HL-60 (cell line): Measurements from ENCODE around the gene PSMA3.

ENCODE experiments used
- DNase-seq, 2 experiments: peaks; one replicate each; pipeline ENCODE4 v3.0.0-alpha.2; 2010 to 2020; ENCODE audit warnings: low read depth in 1 of 2, low spot score in 1 of 2
- H3K27ac ChIP-seq: fragments of 250-450 bp; sonication (Bioruptor Pico); replicated peaks from 2 replicates; pipeline ENCODE4 v1.5.1; 2020; ENCODE audit warnings: mild to moderate bottlenecking, moderate library complexity
- H3K27me3 ChIP-seq: fragments of 250-450 bp; sonication (Bioruptor Pico); 2 replicates; pipeline ENCODE4 v1.5.1; 2021; ENCODE audit warnings: mild to moderate bottlenecking, moderate library complexity; ENCODE audit not compliant: insufficient read depth, poor library complexity, severe bottlenecking
- H3K4me3 ChIP-seq: replicated peaks from 2 replicates; pipeline ENCODE4 v1.5.1; 2011; ENCODE audit warnings: mild to moderate bottlenecking, control low read depth, low read length; ENCODE audit not compliant: insufficient read depth
- GABPA ChIP-seq: IDR thresholded peaks from 2 replicates; pipeline ENCODE4 v1.6.1; 2012; ENCODE audit warnings: low read depth
- POLR2AphosphoS5 ChIP-seq: IDR thresholded peaks from 2 replicates; pipeline ENCODE4 v1.6.1; 2012; ENCODE audit warnings: low read depth
- SPI1 ChIP-seq: IDR thresholded peaks from 2 replicates; pipeline ENCODE4 v1.6.1; 2012; ENCODE audit warnings: low read depth, mild to moderate bottlenecking, borderline replicate concordance
- long read RNA-seq: library from polyadenylated mRNA; unstranded; transcript quantifications from one replicate; pipeline ENCODE4 v2.0.0, GENCODE V29; 2020
- TF ChIP-seq, protein P1 (sequence below): IDR thresholded peaks from one replicate; pipeline ENCODE4 v1.5.1; 2011; ENCODE audit warnings: low read length, control low read depth, inconsistent platforms; ENCODE audit not compliant: insufficient read depth
- TF ChIP-seq, protein P2 (sequence below): IDR thresholded peaks from 2 replicates; pipeline ENCODE4 v1.6.1; 2012; ENCODE audit warnings: low read depth; ENCODE audit not compliant: insufficient replicate concordance

The PSMA3 gene
- long read RNA-seq, transcript PSMA3-201 (11 exons, 970 nt), result major isoform, 109 of 146 reads
- long read RNA-seq, partial matches to known transcripts, result 2 of 146 reads
- long read RNA-seq, other reads (novel, unspliced or antisense), result 32 of 146 reads

DNA sequence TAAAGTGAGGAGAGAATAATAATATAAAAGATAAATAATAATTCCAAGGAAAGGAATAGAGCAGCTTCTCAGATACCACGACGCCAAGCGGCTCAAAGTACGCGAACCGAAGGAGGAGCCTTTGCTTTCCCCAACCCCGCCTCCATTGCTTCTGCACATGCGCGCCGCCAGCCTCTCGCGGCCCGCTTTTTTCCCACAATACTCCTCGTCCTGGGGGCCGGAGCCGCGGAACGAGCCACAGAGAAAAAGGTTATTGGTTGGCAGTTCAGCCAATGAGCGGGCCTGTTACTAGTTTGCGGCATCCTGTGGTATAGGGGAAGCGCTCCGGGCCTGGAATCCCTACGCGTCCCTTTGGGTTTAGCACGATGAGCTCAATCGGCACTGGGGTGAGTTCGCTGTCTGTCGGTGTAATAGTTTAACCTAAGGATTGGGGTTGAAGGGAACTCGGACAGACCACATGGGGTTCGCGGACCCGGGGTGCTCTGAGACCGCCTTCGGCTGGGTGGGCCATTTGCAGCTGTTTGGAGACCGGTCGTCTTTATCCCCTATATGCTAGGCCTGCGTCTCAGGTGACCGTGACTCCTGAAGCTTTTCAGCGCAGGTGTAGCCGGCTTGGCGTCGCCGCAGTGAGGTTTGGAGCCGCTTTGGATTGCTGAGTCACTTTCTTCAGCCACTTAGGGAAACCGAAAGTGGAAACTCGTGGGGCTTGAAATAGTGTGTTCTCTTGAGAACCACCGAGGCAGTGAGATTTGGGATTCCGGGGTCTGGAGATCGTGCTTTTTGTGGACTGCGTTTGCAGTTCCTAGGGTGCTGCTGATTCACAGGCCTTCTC is at the start of gene PSMA3:
PSMA3 (plus strand) TSS at position 288 of the 832 bp plus-strand sequence; CDS start at position 366, 78 bp downstream.
- no peaks in the 10 kb centered on the region for H3K27me3 ChIP-seq
- H3K27ac ChIP-seq, result peak within 1 kb of the TSS; percentile 91
- peak; percentile 98 for DNase-seq
- TF ChIP-seq POLR2AphosphoS5, result peak; percentile 68; the same call in 1 of the 2 replicates
- TF ChIP-seq, protein P1, sequence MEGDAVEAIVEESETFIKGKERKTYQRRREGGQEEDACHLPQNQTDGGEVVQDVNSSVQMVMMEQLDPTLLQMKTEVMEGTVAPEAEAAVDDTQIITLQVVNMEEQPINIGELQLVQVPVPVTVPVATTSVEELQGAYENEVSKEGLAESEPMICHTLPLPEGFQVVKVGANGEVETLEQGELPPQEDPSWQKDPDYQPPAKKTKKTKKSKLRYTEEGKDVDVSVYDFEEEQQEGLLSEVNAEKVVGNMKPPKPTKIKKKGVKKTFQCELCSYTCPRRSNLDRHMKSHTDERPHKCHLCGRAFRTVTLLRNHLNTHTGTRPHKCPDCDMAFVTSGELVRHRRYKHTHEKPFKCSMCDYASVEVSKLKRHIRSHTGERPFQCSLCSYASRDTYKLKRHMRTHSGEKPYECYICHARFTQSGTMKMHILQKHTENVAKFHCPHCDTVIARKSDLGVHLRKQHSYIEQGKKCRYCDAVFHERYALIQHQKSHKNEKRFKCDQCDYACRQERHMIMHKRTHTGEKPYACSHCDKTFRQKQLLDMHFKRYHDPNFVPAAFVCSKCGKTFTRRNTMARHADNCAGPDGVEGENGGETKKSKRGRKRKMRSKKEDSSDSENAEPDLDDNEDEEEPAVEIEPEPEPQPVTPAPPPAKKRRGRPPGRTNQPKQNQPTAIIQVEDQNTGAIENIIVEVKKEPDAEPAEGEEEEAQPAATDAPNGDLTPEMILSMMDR, result no peak
- peak; percentile 51; the same call in 1 of the 2 replicates for TF ChIP-seq SPI1
- no peak for TF ChIP-seq GABPA
- TF ChIP-seq, protein P2, sequence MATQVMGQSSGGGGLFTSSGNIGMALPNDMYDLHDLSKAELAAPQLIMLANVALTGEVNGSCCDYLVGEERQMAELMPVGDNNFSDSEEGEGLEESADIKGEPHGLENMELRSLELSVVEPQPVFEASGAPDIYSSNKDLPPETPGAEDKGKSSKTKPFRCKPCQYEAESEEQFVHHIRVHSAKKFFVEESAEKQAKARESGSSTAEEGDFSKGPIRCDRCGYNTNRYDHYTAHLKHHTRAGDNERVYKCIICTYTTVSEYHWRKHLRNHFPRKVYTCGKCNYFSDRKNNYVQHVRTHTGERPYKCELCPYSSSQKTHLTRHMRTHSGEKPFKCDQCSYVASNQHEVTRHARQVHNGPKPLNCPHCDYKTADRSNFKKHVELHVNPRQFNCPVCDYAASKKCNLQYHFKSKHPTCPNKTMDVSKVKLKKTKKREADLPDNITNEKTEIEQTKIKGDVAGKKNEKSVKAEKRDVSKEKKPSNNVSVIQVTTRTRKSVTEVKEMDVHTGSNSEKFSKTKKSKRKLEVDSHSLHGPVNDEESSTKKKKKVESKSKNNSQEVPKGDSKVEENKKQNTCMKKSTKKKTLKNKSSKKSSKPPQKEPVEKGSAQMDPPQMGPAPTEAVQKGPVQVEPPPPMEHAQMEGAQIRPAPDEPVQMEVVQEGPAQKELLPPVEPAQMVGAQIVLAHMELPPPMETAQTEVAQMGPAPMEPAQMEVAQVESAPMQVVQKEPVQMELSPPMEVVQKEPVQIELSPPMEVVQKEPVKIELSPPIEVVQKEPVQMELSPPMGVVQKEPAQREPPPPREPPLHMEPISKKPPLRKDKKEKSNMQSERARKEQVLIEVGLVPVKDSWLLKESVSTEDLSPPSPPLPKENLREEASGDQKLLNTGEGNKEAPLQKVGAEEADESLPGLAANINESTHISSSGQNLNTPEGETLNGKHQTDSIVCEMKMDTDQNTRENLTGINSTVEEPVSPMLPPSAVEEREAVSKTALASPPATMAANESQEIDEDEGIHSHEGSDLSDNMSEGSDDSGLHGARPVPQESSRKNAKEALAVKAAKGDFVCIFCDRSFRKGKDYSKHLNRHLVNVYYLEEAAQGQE, result no peak
- H3K4me3 ChIP-seq, result peak within 1 kb of the TSS; percentile 85

DNA sequence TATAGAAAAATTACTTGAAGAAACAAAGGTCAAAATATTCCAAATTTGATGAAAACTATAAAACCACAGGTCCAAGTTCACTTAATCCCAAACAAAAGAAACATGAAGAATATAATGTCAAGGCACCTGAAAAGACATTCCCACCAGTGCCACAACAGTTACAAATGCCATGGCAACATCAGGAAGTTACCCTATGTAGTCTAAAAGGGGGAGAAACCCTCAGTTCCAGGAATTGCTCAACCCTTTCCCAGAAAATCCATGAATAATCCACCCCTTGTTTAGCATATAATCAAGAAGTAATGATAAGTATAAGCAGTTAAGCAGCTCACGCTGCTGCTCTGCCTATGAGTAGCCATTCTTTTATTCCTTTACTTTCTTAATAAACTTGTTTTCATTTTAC is 48.4 kb upstream of the PSMA3 start:
- DNase-seq, result no peak
- TF ChIP-seq, protein P1, result no peak
- TF ChIP-seq, protein P2, result no peak
- no peak for TF ChIP-seq POLR2AphosphoS5
- Histone ChIP-seq H3K4me3 (no peak overlapping the region), H3K27me3 (peaks cover 2% of the 10 kb centered on the region), H3K27ac (no peak overlapping the region)

DNA sequence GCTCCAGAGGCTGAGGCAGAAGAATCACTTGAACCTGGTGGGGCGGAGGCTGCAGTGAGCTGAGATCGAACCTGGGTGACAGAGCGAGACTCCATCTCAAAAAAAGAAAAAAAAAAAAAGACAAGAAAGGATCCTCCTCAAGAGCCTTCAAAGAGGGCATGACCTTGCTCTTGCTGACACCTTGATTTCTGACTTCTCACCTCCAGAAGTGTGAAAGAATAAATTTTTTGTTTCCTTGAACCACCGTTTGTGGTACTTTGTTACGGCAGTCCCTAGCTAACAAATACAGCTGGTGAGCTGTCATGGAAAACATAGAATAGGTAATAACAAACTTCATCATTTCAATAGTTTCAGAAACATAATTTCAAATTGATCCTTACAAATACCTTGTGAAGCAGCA is 46.6 kb upstream of the PSMA3 start:
- no peak for DNase-seq
- TF ChIP-seq GABPA, result no peak
- TF ChIP-seq, protein P2, result no peak
- TF ChIP-seq, protein P1, result no peak
- TF ChIP-seq SPI1, result no peak
- TF ChIP-seq POLR2AphosphoS5, result no peak
- no peak overlapping the region for H3K4me3 ChIP-seq
- H3K27me3 ChIP-seq, result peaks cover 2% of the 10 kb centered on the region
- H3K27ac ChIP-seq, result no peak overlapping the region
